PC-3 (cell line): ENCODE data around the gene ORAI2.

Experiments used
- EZH2 ChIP-seq: fragments of 300-600 bp; sonication (generic); IDR thresholded peaks from one replicate; pipeline ENCODE4 v1.6.1; 2017; ENCODE audit warnings: antibody characterized with exemption, mild to moderate bottlenecking, low read length; ENCODE audit not compliant: unreplicated experiment
- EZH2phosphoT487 ChIP-seq: fragments of 300-600 bp; sonication (generic); IDR thresholded peaks from 2 replicates; pipeline ENCODE4 v1.6.1; 2018; ENCODE audit warnings: mild to moderate bottlenecking, antibody characterized with exemption, low read length, borderline replicate concordance
- TF ChIP-seq, protein P1 (sequence below): fragments of 300-600 bp; sonication (generic); conservative IDR thresholded peaks from 2 replicates; pipeline ENCODE4 v1.5.1; 2017; ENCODE audit warnings: antibody characterized with exemption, low read depth, mild to moderate bottlenecking, low read length

DNA sequence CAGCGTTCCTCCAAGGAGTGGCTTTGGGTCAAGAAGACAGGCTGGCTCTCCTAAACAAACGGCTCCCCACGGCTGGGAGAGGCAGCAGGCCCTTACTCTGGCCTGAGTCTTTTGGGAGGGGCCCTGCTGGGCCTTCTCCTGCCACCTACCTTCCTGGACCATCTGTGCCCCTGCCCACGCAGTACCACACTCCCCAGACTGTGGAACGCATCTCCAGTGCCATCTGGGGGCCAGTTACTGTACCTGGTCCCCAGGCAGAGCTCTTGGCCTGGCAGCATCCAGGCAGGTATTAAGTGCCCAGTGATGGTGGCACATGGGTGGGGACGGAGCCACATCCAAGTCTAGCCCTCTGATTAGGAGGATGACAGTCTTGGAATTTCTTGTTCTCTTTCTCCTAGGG lies 16.9 kb downstream of the ORAI2 start:
- TF ChIP-seq, protein P1, sequence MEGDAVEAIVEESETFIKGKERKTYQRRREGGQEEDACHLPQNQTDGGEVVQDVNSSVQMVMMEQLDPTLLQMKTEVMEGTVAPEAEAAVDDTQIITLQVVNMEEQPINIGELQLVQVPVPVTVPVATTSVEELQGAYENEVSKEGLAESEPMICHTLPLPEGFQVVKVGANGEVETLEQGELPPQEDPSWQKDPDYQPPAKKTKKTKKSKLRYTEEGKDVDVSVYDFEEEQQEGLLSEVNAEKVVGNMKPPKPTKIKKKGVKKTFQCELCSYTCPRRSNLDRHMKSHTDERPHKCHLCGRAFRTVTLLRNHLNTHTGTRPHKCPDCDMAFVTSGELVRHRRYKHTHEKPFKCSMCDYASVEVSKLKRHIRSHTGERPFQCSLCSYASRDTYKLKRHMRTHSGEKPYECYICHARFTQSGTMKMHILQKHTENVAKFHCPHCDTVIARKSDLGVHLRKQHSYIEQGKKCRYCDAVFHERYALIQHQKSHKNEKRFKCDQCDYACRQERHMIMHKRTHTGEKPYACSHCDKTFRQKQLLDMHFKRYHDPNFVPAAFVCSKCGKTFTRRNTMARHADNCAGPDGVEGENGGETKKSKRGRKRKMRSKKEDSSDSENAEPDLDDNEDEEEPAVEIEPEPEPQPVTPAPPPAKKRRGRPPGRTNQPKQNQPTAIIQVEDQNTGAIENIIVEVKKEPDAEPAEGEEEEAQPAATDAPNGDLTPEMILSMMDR, result peak; percentile 54
- TF ChIP-seq EZH2phosphoT487 (no peak), EZH2 (no peak)
